Measurements from ENCODE around the gene STK39.

Gene STK39

DNA sequence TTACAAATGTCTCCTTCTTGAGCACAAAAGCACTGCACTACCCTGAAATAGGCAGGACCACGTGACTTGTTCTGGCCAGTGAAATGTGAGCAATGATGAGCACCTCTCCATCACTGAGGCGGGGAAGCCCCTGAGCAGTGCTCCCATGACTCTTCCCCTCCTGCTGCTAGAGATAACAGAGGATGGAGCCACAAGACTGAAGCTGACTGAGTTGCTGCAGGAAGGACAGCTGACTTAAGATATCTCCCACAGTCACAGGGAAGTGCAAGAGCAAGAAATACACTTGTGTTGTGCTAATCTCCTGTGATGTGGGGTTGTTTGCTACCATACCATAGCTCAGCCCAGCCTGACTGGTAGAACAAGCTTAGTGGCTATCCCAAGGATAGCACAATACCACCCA is 38.7 kb downstream of the STK39 start:
- Histone ChIP-seq H3K9ac (ENCODE audit: insufficient read length, low read depth) (no peak overlapping the region), H3K9me3 (ENCODE audit: insufficient read depth, low read length) (no peaks in the 10 kb centered on the region), H3K4me3 (ENCODE audit: insufficient read length, low read depth) (no peak overlapping the region), H3K4me1 (ENCODE audit: insufficient read depth, insufficient read length) (no peaks in the 10 kb centered on the region), H3K27me3 (ENCODE audit: insufficient read depth, insufficient read length) (no peaks in the 10 kb centered on the region), H3K36me3 (ENCODE audit: insufficient read depth, insufficient read length, low read length) (no peaks in the 10 kb centered on the region)
- DNase-seq (ENCODE audit: low read depth, low spot score) = no peak
- TF ChIP-seq ZNF274 (IDR thresholded peaks at IDR 0.05; ENCODE audit: low read depth, low read length) (no peak), SUZ12 (IDR thresholded peaks at IDR 0.05; ENCODE audit: extremely low read depth, insufficient read depth, insufficient read length) (no peak), YY1 (IDR thresholded peaks at IDR 0.05; ENCODE audit: insufficient read depth, insufficient read length) (no peak)

GRCh38 chr2:168207851-168208250 is 39.5 kb downstream of the STK39 start:
- no peak for DNase-seq (ENCODE audit: low read depth, low spot score)
- Histone ChIP-seq H3K36me3 (ENCODE audit: insufficient read depth, insufficient read length, low read length) (no peaks in the 10 kb centered on the region), H3K27me3 (ENCODE audit: insufficient read depth, insufficient read length) (no peaks in the 10 kb centered on the region), H3K9me3 (ENCODE audit: insufficient read depth, low read length) (no peaks in the 10 kb centered on the region), H3K4me1 (ENCODE audit: insufficient read depth, insufficient read length) (no peaks in the 10 kb centered on the region), H3K4me3 (ENCODE audit: insufficient read length, low read depth) (no peak overlapping the region), H3K9ac (ENCODE audit: insufficient read length, low read depth) (no peak overlapping the region)
- TF ChIP-seq ZNF274 (IDR thresholded peaks at IDR 0.05; ENCODE audit: low read depth, low read length) (no peak), YY1 (IDR thresholded peaks at IDR 0.05; ENCODE audit: insufficient read depth, insufficient read length) (no peak), SUZ12 (IDR thresholded peaks at IDR 0.05; ENCODE audit: extremely low read depth, insufficient read depth, insufficient read length) (no peak)

GRCh38 chr2:168203762-168204693 is 43.4 kb downstream of the STK39 start:
- Histone ChIP-seq H3K27me3 (ENCODE audit: insufficient read depth, insufficient read length) (no peaks in the 10 kb centered on the region), H3K9ac (ENCODE audit: insufficient read length, low read depth) (no peak overlapping the region), H3K9me3 (ENCODE audit: insufficient read depth, low read length) (no peaks in the 10 kb centered on the region), H3K4me1 (ENCODE audit: insufficient read depth, insufficient read length) (no peaks in the 10 kb centered on the region), H3K4me3 (ENCODE audit: insufficient read length, low read depth) (no peak overlapping the region), H3K36me3 (ENCODE audit: insufficient read depth, insufficient read length, low read length) (no peaks in the 10 kb centered on the region)
- DNase-seq (ENCODE audit: low read depth, low spot score) = peak; percentile 80
- no peak for TF ChIP-seq YY1 (IDR thresholded peaks at IDR 0.05; ENCODE audit: insufficient read depth, insufficient read length)
- no peak for TF ChIP-seq SUZ12 (IDR thresholded peaks at IDR 0.05; ENCODE audit: extremely low read depth, insufficient read depth, insufficient read length)
- no peak for TF ChIP-seq ZNF274 (IDR thresholded peaks at IDR 0.05; ENCODE audit: low read depth, low read length)

DNA sequence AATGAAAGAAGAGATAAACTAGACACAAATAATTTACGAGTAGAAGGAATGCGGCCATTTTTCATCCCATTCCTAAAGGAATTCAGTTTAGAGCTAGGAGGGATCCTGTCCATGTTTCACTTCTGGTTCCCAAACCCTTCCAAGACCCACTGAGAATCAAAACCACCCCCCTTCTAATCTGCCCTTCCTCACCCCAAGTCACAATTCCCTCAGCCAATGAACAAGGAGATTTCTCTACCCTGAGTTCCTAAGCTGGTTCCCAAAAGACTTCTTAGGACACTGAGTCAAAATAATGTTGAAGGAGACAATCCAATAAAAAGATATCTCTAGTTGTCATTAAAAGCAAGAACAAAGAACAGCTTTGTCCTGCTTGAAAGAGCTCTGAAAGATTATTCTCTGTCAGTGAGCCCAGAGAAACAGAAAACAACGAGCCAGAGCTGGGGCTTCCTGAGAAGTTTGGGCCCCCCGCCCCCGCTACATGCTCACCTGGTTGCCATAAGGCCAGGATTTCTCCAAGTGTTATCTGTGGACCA is 45.7 kb downstream of the STK39 start:
- no peak for DNase-seq (ENCODE audit: low read depth, low spot score)
- H3K9me3 ChIP-seq (ENCODE audit: insufficient read depth, low read length) = no peaks in the 10 kb centered on the region

DNA sequence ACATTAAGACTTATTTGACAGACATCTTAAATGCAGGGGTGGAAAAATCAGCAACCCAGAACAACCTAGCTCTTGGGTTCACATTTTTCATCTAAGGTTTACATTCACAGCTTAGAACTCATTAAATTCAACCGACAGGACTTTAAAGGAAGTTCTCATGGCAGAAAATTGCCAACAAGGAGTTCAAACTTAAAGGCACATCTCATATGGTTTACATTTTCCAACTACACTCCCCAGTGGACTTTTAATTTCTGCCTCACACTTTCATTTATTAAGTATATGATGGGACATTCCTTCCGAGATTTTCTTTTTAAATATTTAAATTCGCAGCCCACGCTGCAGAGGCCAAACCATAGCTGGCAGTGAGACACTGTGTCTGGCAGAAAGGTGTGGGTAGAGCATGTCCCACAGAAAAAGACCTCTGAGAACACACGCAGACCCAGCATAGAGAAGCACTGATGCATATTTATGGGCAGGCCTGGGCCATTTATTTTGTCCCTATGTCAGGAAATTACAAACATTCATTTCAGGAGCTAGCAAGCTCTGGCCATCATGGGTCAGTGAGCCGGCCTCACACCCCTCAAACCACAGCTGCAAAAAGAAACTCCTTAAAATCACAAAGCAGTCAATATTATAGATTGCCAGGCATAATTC is 46.3 kb downstream of the STK39 start:
- no peaks in the 10 kb centered on the region for H3K4me1 ChIP-seq (ENCODE audit: insufficient read depth, insufficient read length)
- H3K9ac ChIP-seq (ENCODE audit: insufficient read length, low read depth) = no peak overlapping the region
- no peaks in the 10 kb centered on the region for H3K27me3 ChIP-seq (ENCODE audit: insufficient read depth, insufficient read length)
- H3K36me3 ChIP-seq (ENCODE audit: insufficient read depth, insufficient read length, low read length) = no peaks in the 10 kb centered on the region
- no peaks in the 10 kb centered on the region for H3K9me3 ChIP-seq (ENCODE audit: insufficient read depth, low read length)
- DNase-seq (ENCODE audit: low read depth, low spot score) = no peak
- TF ChIP-seq SUZ12 (IDR thresholded peaks at IDR 0.05; ENCODE audit: extremely low read depth, insufficient read depth, insufficient read length) (no peak), YY1 (IDR thresholded peaks at IDR 0.05; ENCODE audit: insufficient read depth, insufficient read length) (no peak), ZNF274 (IDR thresholded peaks at IDR 0.05; ENCODE audit: low read depth, low read length) (no peak)
- no peak overlapping the region for H3K4me3 ChIP-seq (ENCODE audit: insufficient read length, low read depth)

More for the DNA sequence above, 45.7 kb downstream of the STK39 start:
- H3K4me3 ChIP-seq (ENCODE audit: insufficient read length, low read depth) = no peak overlapping the region
- H3K27me3 ChIP-seq (ENCODE audit: insufficient read depth, insufficient read length) = no peaks in the 10 kb centered on the region
- H3K36me3 ChIP-seq (ENCODE audit: insufficient read depth, insufficient read length, low read length) = no peaks in the 10 kb centered on the region
- no peak overlapping the region for H3K9ac ChIP-seq (ENCODE audit: insufficient read length, low read depth)
- TF ChIP-seq YY1 (IDR thresholded peaks at IDR 0.05; ENCODE audit: insufficient read depth, insufficient read length) = no peak
- TF ChIP-seq ZNF274 (IDR thresholded peaks at IDR 0.05; ENCODE audit: low read depth, low read length) = no peak
- no peak for TF ChIP-seq SUZ12 (IDR thresholded peaks at IDR 0.05; ENCODE audit: extremely low read depth, insufficient read depth, insufficient read length)
- no peaks in the 10 kb centered on the region for H3K4me1 ChIP-seq (ENCODE audit: insufficient read depth, insufficient read length)

DNA sequence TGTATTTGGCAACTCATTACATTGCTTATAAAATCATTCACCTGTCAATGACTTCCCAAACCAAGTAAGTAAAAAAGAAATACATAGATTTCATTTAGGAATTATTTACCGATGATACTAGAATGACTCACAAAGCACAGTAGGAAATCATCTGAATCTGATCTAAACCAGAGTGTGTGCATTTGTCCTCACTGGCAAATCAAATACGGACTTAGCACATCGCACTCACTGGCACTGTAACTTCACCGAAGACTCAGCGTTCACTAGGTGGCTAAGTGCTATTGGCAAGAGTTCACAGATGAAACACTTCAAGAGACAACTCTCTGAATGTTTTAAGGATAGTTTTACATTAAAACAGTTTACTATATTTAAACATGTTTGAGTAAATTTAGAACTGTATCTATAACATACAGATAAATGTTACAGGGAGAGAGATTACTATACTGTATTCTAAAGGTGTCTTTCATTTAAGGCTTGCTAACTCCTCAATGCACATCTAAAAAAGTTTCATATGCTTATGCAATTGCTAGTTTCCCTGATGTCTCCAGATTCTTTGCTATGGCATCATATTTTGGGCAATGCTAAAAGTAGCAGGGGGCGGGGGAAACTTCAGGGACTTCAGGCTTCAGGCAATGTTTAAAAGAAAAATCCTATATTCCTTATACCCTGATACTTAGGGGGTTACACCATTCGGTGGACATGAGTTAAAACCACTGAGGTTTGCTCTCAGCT is 48.8 kb downstream of the STK39 start:
- DNase-seq (ENCODE audit: low read depth, low spot score) = no peak
- no peaks in the 10 kb centered on the region for H3K4me1 ChIP-seq (ENCODE audit: insufficient read depth, insufficient read length)
- H3K27me3 ChIP-seq (ENCODE audit: insufficient read depth, insufficient read length) = no peaks in the 10 kb centered on the region
- no peak overlapping the region for H3K4me3 ChIP-seq (ENCODE audit: insufficient read length, low read depth)
- no peaks in the 10 kb centered on the region for H3K36me3 ChIP-seq (ENCODE audit: insufficient read depth, insufficient read length, low read length)
- no peaks in the 10 kb centered on the region for H3K9me3 ChIP-seq (ENCODE audit: insufficient read depth, low read length)
- no peak for TF ChIP-seq YY1 (IDR thresholded peaks at IDR 0.05; ENCODE audit: insufficient read depth, insufficient read length)
- no peak overlapping the region for H3K9ac ChIP-seq (ENCODE audit: insufficient read length, low read depth)
